ENCODE results near the gene DENND2A.

- TF ChIP-seq, protein P1, sequence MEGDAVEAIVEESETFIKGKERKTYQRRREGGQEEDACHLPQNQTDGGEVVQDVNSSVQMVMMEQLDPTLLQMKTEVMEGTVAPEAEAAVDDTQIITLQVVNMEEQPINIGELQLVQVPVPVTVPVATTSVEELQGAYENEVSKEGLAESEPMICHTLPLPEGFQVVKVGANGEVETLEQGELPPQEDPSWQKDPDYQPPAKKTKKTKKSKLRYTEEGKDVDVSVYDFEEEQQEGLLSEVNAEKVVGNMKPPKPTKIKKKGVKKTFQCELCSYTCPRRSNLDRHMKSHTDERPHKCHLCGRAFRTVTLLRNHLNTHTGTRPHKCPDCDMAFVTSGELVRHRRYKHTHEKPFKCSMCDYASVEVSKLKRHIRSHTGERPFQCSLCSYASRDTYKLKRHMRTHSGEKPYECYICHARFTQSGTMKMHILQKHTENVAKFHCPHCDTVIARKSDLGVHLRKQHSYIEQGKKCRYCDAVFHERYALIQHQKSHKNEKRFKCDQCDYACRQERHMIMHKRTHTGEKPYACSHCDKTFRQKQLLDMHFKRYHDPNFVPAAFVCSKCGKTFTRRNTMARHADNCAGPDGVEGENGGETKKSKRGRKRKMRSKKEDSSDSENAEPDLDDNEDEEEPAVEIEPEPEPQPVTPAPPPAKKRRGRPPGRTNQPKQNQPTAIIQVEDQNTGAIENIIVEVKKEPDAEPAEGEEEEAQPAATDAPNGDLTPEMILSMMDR (conservative IDR thresholded peaks at IDR 0.05; ENCODE audit: low read depth, low read length), result no peak
- TF ChIP-seq RAD21 (IDR thresholded peaks at IDR 0.05; ENCODE audit: low read length), result no peak
- TF ChIP-seq BHLHE40 (IDR thresholded peaks at IDR 0.05; ENCODE audit: low read depth, low read length), result no peak
- no peak for TF ChIP-seq POLR2A (IDR thresholded peaks at IDR 0.05; ENCODE audit: low read depth, low read length)
- TF ChIP-seq RFX5 (IDR thresholded peaks at IDR 0.05; ENCODE audit: low read depth, low read length), result no peak
- TF ChIP-seq, protein P2, sequence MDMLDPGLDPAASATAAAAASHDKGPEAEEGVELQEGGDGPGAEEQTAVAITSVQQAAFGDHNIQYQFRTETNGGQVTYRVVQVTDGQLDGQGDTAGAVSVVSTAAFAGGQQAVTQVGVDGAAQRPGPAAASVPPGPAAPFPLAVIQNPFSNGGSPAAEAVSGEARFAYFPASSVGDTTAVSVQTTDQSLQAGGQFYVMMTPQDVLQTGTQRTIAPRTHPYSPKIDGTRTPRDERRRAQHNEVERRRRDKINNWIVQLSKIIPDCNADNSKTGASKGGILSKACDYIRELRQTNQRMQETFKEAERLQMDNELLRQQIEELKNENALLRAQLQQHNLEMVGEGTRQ (IDR thresholded peaks at IDR 0.05; ENCODE audit: low read depth, low read length), result no peak
- TF ChIP-seq NFE2L2 (IDR thresholded peaks at IDR 0.05; ENCODE audit: low read depth, low read length), result no peak
- no peak for TF ChIP-seq MAFK (IDR thresholded peaks at IDR 0.05; ENCODE audit: low read depth, low read length)
- no peak for TF ChIP-seq MXI1 (IDR thresholded peaks at IDR 0.05; ENCODE audit: borderline replicate concordance, low read depth, low read length)
These were observed 46.4 kb downstream of the DENND2A start for GRCh38 chr7:140594131-140594691.

Measured in IMR-90 (cell line).